Measurements from ENCODE around the gene SCMH1.

SCMH1 gene

DNA sequence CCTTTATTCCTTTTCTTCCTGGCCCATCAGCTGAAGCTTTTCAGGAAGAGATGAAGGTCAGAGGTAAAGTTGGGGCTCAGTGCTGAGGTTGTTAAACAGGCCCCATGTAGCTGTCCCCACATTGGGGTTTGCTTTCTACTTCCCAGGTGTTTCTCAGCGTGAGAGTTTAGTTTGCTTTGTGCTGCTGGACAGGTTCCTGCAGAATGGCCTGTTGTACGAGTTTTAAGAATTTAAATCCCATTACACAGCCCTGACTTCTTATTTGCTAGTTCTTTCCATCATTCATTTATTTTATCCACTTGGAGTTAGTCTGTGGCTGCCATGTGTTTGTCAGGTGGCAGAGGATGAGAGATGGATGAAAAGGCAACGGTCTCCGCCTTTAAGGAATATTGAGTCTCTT, 243.4 kb downstream of the SCMH1 start:
- DNase-seq (ENCODE audit: low read depth) = no peak

DNA sequence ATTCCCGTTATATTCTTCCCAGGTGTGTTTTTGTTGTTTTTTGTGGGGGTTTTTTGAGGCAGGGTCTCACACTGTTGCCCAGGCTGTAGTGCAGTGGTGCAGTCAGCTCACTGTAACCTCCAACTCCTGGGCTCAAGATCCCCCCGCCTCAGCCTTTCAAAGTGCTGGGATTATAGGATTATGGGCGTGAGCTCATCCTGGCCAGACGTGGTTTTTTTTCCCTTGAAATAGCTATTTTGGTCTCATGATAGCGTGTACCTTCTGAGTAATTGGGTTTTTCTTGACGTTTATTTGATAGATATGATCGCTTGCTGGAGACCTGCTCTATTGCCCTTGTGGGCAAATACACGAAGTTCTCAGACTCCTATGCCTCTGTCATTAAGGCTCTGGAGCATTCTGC, 245.0 kb downstream of the SCMH1 start:
- DNase-seq (ENCODE audit: low read depth) = no peak

- no peak for DNase-seq (ENCODE audit: low read depth)
Measured at GRCh38 chr1:40989066-40989465, 253.0 kb downstream of the SCMH1 start.

DNA sequence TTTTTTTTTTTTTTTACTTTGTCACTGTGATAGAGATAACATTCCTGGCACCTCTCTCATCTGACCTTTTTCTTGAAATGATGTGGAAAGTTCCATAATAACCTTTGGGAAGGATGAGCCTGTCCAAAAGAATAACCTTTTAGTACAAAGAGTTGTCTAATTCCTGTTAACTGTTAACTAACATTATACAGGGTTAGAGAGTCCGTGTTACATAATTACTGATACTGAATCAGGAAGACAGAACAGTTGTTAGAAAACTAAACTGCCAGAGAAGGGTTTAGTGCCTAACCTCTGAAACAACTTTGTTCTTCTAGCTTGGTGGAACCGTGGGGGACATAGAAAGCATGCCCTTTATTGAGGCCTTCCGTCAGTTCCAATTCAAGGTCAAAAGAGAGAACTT, 253.8 kb downstream of the SCMH1 start:
- DNase-seq (ENCODE audit: low read depth) = no peak

DNA sequence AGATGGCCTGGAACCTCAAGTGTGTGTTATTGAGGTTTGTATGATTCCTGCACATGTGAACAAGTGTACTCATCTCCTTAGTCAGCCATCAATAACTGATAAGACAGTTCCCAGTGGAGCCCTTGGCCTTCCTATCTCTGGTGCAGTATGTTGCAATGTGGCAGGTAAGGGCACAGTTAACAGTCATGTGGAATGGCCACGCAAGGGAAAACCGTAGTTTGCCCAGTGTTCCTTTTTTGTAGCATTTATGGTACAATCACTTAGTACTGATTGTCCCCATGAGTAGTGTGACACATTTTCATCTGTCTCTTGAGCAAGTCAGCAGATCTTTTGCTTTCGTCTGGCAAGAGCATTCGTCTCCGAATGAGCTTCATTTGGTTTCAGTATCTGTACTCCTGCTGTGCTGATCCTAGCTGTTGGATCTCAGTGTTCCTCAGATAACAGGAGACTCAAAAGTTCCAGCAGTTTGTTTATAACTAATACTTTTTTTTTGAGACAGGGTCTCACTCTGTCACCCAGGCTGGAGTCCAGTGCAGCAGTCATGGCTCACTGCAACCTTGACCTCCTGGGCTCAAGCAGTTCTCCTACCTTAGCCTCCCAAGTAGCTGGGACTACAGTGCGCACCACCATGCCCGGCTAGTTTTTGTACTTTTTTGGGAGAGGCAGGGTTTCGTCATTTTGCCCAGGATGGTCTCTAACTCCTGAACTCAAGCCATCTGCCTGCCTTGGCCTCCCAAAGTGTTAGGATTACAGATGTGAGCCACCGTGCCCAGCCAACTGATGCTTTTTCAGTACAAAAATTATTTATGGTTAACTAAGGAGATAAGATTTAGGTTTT, 254.4 kb downstream of the SCMH1 start:
- DNase-seq (ENCODE audit: low read depth) = no peak

GRCh38 chr1:40986956-40987355, 255.2 kb downstream of the SCMH1 start:
- DNase-seq (ENCODE audit: low read depth) = no peak

GRCh38 chr1:40986328-40986783, 255.8 kb downstream of the SCMH1 start:
- no peak for DNase-seq (ENCODE audit: low read depth)

GRCh38 chr1:40985875-40986274, 256.2 kb downstream of the SCMH1 start:
- DNase-seq (ENCODE audit: low read depth) = no peak

DNA sequence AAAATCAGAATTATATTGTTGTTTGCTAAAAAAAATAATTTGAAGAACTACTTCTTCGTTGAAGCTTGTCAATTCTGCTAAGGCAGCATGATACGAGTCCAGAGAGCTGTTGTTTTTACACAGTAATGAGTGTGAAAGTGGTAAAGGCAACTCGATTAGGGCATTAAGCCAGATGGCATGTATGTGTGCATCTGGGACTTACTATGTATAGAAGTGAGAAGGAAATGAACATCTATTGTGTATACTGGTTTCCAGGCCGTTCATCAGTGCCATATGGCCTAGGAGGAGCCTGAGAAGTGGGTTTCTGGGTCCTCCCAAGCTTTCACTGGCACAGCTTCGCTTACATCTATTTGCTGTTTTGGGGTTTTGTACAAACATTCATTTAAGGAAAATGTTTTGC, 256.9 kb downstream of the SCMH1 start:
- DNase-seq (ENCODE audit: low read depth) = no peak

DNA sequence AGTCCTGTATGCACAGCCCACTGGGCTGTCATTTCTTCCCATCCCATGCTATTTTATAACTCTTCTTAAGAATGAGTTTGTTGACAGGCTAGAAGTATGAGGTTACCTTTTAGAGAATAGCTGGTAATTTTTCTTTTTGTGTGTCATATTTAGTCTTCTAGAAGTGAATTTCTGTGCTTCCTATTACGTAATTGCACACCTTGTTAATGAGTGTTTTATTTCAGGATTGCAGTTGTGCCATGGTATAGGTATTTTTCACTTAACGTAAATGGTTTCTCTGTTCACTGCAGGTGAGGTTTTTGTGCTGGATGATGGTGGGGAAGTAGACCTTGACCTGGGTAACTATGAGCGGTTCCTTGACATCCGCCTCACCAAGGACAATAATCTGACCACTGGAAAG, 257.6 kb downstream of the SCMH1 start:
- no peak for DNase-seq (ENCODE audit: low read depth)

DNA sequence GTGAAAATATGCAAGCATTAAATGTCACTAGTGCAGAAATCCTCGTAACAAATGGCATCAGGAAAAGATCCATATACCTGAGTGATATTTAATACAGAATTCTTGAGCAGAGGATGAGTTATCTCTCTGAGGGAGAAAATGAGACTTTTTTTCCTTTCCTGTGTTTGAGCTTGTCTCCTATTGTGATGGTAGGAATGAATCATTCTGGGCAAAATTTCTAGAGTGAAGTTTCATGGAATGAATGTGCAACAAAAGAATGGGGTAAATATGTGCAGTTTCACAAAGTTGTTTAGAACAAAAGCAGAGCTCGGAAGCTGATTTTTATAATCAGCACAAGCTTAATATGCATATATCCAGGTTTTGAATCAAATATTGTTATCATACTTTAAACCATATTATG, 258.0 kb downstream of the SCMH1 start:
- DNase-seq (ENCODE audit: low read depth) = no peak

DNA sequence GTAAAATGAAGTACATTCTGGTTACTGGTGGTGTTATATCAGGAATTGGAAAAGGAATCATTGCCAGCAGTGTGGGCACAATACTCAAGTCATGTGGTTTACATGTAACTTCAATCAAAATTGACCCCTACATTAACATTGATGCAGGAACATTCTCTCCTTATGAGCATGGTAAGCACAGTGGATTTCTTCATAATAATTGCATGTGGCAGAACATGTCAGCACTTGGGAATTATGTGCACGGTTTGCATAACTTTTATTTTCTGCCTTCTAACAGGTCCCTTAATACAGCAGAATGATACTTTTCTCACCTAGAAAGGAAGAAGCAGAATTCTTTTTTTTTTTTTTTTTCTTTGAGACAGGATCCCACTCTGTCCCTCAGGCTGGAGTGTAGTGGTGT, 258.8 kb downstream of the SCMH1 start:
- DNase-seq (ENCODE audit: low read depth) = no peak

GRCh38 chr1:40982721-40983120, 259.4 kb downstream of the SCMH1 start:
- DNase-seq (ENCODE audit: low read depth) = no peak

GRCh38 chr1:40981691-40982448, 260.2 kb downstream of the SCMH1 start:
- DNase-seq (ENCODE audit: low read depth) = no peak

- DNase-seq (ENCODE audit: low read depth) = no peak
Measured at GRCh38 chr1:40980453-40981121, 261.5 kb downstream of the SCMH1 start.

DNA sequence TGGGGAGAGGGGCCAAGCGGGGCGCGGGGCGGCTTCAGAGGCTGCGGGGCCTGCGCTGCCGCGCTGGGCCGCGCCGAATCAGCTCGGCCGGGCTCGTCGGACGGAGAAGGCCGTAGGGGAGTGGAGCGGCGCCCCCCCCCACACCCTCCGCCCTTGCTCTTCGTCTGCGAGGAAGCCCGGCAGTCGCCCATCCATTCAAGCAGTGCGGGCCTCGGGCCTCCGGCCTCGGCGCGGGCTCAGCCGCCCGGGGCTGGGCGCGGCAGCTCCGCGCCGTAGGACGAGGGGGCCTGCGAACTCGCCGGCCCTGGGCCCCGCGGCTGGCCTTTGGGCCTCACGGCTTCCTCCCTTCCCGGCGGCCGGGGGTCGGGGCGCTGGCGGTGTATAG, 262.0 kb downstream of the SCMH1 start:
- no peak for DNase-seq (ENCODE audit: low read depth)

- DNase-seq (ENCODE audit: low read depth) = peak; percentile 82
Measured at GRCh38 chr1:40979241-40980067, 262.7 kb downstream of the SCMH1 start, which contains the start of gene CTPS1. Gene CTPS1, plus strand, starts transcription at chr1:40979696. Its CDS starts 3,595 bp downstream, at chr1:40983291.

DNA sequence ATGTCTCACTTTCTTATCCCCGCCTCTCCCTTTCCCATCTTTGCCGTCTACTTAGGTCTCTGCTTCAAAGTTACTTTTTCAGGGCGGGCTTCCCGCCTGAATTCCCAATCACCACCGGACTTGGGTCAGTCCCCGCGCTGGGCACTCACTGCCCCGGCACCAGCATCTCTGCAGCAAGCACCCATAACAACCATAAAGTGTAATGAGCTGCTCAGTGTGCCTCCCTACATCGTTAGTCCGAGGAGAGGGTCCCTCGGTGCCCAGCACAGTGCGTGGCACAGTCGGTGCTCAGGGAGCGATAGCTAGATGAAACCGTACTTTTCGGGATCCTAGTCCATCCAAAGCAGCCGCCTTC, 263.2 kb downstream of the SCMH1 start:
- DNase-seq (ENCODE audit: low read depth) = no peak

GRCh38 chr1:40977716-40978115, 264.4 kb downstream of the SCMH1 start:
- DNase-seq (ENCODE audit: low read depth) = peak; percentile 83

Measured in HS-27A (cell line).